ENCODE data around the gene ZNF273.

The ZNF273 gene

GRCh38 chr7:64877714-64878610 is 25.1 kb upstream of the ZNF273 start:
- no peak for TF ChIP-seq ZFX (IDR thresholded peaks at IDR 0.05; ENCODE audit: borderline replicate concordance)
- no peak for TF ChIP-seq CTCF (IDR thresholded peaks at IDR 0.05)
- H3K27ac ChIP-seq = no peak overlapping the region

- no peak overlapping the region for H3K27ac ChIP-seq
- TF ChIP-seq ZFX (IDR thresholded peaks at IDR 0.05; ENCODE audit: borderline replicate concordance) = no peak
- TF ChIP-seq CTCF (IDR thresholded peaks at IDR 0.05) = no peak
Measured at GRCh38 chr7:64878684-64879083, 24.4 kb upstream of the ZNF273 start.

GRCh38 chr7:64879086-64879730 is 23.9 kb upstream of the ZNF273 start:
- H3K27ac ChIP-seq = no peak overlapping the region
- no peak for TF ChIP-seq CTCF (IDR thresholded peaks at IDR 0.05)
- no peak for TF ChIP-seq ZFX (IDR thresholded peaks at IDR 0.05; ENCODE audit: borderline replicate concordance)

- no peak for TF ChIP-seq CTCF (IDR thresholded peaks at IDR 0.05)
- TF ChIP-seq ZFX (IDR thresholded peaks at IDR 0.05; ENCODE audit: borderline replicate concordance) = no peak
- H3K27ac ChIP-seq = no peak overlapping the region
Measured at GRCh38 chr7:64879800-64880199, 23.3 kb upstream of the ZNF273 start.

GRCh38 chr7:64880322-64881297 is 22.5 kb upstream of the ZNF273 start:
- TF ChIP-seq CTCF (IDR thresholded peaks at IDR 0.05) (no peak), ZFX (IDR thresholded peaks at IDR 0.05; ENCODE audit: borderline replicate concordance) (no peak)
- no peak overlapping the region for H3K27ac ChIP-seq

- no peak overlapping the region for H3K27ac ChIP-seq
- TF ChIP-seq ZFX (IDR thresholded peaks at IDR 0.05; ENCODE audit: borderline replicate concordance) (no peak), CTCF (IDR thresholded peaks at IDR 0.05) (no peak)
Measured at GRCh38 chr7:64881461-64882287, 21.4 kb upstream of the ZNF273 start.

All from 22Rv1 (cell line).